Lower lobe of right lung (tissue), 2 donors: Measurements from ENCODE around the gene ATP1A3. TPM values are rescaled to one million over a fixed set of nuclear protein-coding genes. Genes with fewer than 3 reads are reported as not detected.
A peak's percentile ranks its signal among the peaks of the same experiment; 100 is the strongest.
"Not testable (repeated sequence)": the region's sequence is repeated elsewhere in the genome, so short reads cannot be mapped to it uniquely, and the experiment has no call there.

Source experiments
- ATAC-seq, 2 donors: fragments of 200-7000 bp; cut with Tn5 transposase; one replicate each; pipeline ENCODE4 v1.9.1; 2020 to 2022; ENCODE audit warnings: mild to moderate bottlenecking in 2 of 2, moderate library complexity in 2 of 2
- DNase-seq: peaks from one replicate; pipeline ENCODE4 v3.0.0-alpha.2; 2020
- H3K27ac ChIP-seq: fragments of 200-600 bp; one replicate; pipeline ENCODE4 v1.8.0; 2022
- H3K27me3 ChIP-seq: fragments of 200-600 bp; one replicate; pipeline ENCODE4 v1.8.0; 2022; ENCODE audit warnings: low read depth
- H3K36me3 ChIP-seq: fragments of 200-600 bp; one replicate; pipeline ENCODE4 v1.8.0; 2022; ENCODE audit warnings: mild to moderate bottlenecking
- H3K4me1 ChIP-seq: fragments of 200-600 bp; one replicate; pipeline ENCODE4 v1.8.0; 2022
- H3K4me3 ChIP-seq: fragments of 200-600 bp; one replicate; pipeline ENCODE4 v1.8.0; 2022; ENCODE audit warnings: mild to moderate bottlenecking
- H3K9me3 ChIP-seq: fragments of 200-600 bp; one replicate; pipeline ENCODE4 v1.8.0; 2022
- intact Hi-C: fragments of 100-400 bp; cut with DNase I; formaldehyde crosslinking; loops from one replicate; pipeline ENCODE4 v1.11.0; 2022
- total RNA-seq: library from RNA; stranded (reverse); fragmentation: NEBNext Ultra II Directional; extraction: Animal tissue kit (Norgen Biotek cat#: 25700); gene quantifications from one replicate; pipeline ENCODE4 v1.2.1, GENCODE V29; 2021
- TF ChIP-seq, protein P1 (sequence below): fragments of 200-600 bp; IDR thresholded peaks from one replicate; pipeline ENCODE4 v1.8.0; 2022; ENCODE audit warnings: antibody characterized with exemption, mild to moderate bottlenecking
- donor health status: DM: no; HTN: yes; CAD: no; lungs with severe emphysema.

The ATP1A3 gene
- total RNA-seq, 1 donor from 2014 or later: 0.97 TPM

DNA sequence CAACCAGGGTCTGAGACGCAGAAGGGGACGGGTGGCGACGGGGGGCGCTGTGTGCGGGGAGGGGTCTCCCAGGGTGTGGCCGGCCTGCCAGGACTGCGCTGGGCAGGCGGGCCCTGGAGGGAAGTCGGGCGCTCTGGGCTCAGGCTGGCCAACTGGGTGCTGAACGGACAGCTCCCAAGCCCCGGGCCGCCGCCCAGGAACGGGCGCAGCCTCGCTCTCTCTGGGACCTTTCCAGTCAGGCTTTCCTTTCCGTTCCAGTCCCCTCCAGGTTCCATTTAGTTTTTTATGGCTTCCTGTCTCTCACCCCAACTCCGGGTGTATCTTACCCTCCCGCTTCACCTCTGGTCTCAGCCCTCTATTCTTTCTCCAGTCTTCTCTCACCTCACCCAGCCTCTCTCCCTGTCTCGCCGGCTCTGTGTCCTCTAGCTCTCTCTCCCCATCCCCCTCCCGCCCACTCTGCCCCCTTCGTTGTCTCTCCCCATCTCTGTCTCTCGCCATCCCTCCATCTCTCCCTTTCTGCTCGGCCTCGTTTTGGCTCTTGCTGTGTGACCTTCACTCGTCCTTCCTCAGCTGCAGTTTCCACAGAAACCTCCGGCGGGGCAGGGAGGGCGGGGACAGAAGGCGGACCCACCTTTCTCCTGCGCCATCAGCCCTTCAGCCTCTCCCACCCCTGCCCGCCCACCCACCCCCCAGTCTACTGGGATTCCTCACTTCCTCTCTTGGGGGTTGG, 3.3 kb upstream of the ATP1A3 start:
- Histone ChIP-seq H3K4me1 (peaks cover 12% of the 10 kb centered on the region), H3K9me3 (no peaks in the 10 kb centered on the region), H3K4me3 (no peak overlapping the region), H3K36me3 (no peaks in the 10 kb centered on the region), H3K27ac (no peak overlapping the region), H3K27me3 (peaks cover 81% of the 10 kb centered on the region)
- intact Hi-C loops: no loop called here
- TF ChIP-seq, protein P1, sequence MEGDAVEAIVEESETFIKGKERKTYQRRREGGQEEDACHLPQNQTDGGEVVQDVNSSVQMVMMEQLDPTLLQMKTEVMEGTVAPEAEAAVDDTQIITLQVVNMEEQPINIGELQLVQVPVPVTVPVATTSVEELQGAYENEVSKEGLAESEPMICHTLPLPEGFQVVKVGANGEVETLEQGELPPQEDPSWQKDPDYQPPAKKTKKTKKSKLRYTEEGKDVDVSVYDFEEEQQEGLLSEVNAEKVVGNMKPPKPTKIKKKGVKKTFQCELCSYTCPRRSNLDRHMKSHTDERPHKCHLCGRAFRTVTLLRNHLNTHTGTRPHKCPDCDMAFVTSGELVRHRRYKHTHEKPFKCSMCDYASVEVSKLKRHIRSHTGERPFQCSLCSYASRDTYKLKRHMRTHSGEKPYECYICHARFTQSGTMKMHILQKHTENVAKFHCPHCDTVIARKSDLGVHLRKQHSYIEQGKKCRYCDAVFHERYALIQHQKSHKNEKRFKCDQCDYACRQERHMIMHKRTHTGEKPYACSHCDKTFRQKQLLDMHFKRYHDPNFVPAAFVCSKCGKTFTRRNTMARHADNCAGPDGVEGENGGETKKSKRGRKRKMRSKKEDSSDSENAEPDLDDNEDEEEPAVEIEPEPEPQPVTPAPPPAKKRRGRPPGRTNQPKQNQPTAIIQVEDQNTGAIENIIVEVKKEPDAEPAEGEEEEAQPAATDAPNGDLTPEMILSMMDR: no peak
- DNase-seq (no peak), ATAC-seq (peak; percentile 62 to 66)

DNA sequence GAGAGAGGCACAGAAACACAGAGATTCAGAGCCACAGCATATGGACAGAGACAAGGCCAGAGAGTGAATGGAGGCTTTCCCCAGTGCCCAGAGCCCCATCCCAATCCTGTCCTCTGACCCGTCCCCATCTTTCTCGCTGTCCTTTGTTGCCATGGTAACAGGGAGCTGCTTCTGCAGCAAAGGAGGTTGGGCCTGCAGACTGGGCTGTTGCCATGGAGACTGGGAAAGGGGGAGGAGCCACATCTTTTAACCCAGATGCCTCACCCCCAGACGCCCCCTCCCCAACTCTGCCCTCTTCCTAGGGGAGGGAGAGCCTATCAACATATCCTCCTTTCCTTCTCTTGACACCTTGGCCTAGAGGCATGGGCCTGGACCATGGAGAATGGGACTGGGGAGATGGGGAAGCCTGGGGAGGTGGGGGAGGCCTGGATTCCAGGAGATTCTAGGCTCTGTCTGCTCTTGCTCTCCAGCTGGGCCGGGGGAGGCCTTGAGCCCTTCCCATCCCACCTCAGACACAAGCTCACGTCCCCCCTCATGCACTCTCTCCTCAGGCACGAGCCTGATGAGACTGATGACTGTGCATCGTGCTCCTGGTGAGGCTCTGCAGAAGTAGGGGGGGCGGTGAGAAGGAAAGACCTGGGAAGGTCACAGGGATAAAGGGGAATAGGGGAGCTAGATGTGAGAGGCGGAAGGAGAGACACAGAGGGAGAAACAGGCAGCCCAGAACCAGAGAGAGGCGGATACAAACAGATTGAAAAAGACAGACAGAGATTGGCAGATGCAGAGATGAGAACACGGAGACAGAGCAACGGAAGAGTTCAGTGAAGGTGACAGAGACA, 2.1 kb upstream of the ATP1A3 start:
- no peak overlapping the region for H3K4me3 ChIP-seq
- H3K4me1 ChIP-seq: peaks cover 12% of the 10 kb centered on the region
- no peak for DNase-seq
- H3K27ac ChIP-seq: no peak overlapping the region
- H3K27me3 ChIP-seq: peaks cover 82% of the 10 kb centered on the region
- intact Hi-C loops: no loop called here
- no peaks in the 10 kb centered on the region for H3K9me3 ChIP-seq
- TF ChIP-seq, protein P1: no peak
- ATAC-seq: no peak
- no peaks in the 10 kb centered on the region for H3K36me3 ChIP-seq

DNA sequence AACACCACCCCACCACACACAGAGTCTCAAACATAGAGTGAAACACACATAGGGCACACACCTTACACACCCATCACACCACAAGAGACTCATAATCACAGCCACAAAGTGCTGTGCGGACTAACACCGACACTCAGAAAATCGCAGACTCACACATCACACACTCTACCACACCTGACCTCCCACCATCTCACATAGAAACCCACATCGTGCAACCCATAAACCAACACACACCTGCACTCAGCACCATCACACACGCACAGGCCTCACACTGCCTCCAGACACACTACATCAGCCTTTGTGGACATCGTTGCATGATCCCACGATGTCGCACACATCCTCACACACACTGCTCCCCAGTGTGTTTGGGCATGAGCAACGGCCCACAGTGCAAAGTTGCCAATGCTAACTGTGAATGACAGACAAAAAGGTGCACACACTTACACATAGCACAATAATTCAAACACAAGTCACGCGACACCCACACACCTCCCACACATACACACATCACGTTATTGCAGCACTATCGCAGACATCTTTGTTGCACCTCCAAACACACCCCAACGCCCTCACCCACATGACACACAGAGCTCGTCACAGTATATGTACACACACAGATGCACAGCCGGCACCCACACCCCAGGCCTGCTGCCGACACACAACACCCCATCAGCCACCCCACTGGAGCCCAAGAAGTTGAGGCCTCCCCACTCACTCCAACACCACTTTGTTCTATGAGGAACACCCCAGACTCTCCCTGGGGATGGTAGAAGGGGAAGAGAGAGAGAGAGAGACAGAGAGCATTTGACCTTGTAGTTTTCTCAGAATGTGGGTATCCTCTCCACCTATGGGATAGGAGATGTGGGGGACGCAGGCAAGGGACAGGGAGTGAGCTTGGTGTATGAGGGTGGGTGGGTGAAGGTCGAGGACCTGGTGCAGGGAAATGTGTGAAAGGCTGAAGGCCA, 1.2 kb upstream of the ATP1A3 start:
- DNase-seq (no peak), ATAC-seq (no peak)
- H3K36me3 ChIP-seq: no peaks in the 10 kb centered on the region
- H3K27ac ChIP-seq: no peak overlapping the region
- H3K27me3 ChIP-seq: peaks cover 76% of the 10 kb centered on the region
- intact Hi-C loops: no loop called here
- no peak overlapping the region for H3K4me3 ChIP-seq
- H3K4me1 ChIP-seq: peaks cover 12% of the 10 kb centered on the region
- no peaks in the 10 kb centered on the region for H3K9me3 ChIP-seq
- TF ChIP-seq, protein P1: no peak

DNA sequence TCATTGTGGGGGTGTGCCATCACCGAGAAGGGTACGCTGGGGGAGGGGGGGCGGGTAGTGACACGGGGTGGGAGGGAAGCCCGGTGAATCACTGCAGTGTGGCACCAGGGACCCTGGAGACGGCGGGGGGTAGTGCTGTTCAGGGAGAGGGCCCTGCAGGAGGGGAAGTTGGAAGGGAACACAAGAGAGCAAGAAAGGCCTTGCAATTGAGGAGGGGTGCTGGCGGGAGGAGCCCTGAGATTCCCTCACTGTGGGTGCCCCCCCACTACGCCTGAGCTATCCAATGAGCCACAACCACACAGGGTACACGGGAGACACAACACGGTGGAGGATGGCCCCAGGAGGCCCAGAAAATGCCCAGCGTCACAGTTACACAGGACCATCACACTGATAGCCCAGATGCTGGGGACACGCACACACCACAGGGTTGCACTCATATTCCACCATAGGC, 516 bp upstream of the ATP1A3 start:
- H3K27ac ChIP-seq: no peak overlapping the region
- DNase-seq: no peak
- intact Hi-C loops: no loop called here
- H3K4me3 ChIP-seq: peak overlapping the region; percentile 53
- H3K9me3 ChIP-seq: no peaks in the 10 kb centered on the region
- H3K4me1 ChIP-seq: peaks cover 12% of the 10 kb centered on the region
- no peak for ATAC-seq
- peaks cover 68% of the 10 kb centered on the region for H3K27me3 ChIP-seq
- no peaks in the 10 kb centered on the region for H3K36me3 ChIP-seq
- TF ChIP-seq, protein P1: no peak

DNA sequence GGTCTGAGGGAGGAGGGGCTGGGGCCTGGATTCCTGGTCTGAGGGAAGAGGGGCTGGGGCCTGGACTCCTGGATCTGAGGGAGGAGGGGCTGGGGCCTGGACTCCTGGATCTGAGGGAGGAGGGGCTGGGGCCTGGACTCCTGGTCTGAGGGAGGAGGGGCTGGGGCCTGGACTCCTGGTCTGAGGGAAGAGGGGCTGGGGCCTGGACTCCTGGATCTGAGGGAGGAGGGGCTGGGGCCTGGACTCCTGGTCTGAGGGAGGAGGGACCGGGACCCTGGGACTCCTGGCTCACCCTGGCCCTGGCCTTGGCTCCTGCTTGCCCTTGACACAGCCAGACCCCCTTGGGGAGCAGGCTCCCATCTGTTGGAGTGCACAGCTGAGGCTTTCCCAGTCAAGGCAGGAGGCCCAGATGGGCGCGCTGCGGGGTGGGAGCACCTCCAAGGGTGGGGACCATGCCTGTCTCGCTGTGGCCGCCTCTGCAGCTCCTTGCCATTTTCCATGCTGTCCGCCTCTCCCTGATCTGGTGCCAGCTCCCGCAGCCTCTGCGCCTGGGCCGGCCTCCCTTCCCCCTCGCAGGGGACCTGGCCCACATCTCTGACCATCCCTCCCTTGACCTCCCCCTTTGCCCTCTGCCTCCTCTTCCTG, 2.0 kb downstream of the ATP1A3 start:
- ATAC-seq, intact Hi-C loops: not testable (repeated sequence)

More for the DNA sequence above, 2.0 kb downstream of the ATP1A3 start:
- not testable (repeated sequence) for H3K36me3 ChIP-seq, H3K27ac ChIP-seq, DNase-seq, H3K9me3 ChIP-seq, H3K4me1 ChIP-seq, H3K4me3 ChIP-seq
- peaks cover 50% of the 10 kb centered on the region for H3K27me3 ChIP-seq
